ENCODE measurements around the gene SLC38A10.
"Not testable (repeated sequence)": the region's sequence is repeated elsewhere in the genome, so short reads cannot be mapped to it uniquely, and the experiment has no call there.

Gene SLC38A10

DNA sequence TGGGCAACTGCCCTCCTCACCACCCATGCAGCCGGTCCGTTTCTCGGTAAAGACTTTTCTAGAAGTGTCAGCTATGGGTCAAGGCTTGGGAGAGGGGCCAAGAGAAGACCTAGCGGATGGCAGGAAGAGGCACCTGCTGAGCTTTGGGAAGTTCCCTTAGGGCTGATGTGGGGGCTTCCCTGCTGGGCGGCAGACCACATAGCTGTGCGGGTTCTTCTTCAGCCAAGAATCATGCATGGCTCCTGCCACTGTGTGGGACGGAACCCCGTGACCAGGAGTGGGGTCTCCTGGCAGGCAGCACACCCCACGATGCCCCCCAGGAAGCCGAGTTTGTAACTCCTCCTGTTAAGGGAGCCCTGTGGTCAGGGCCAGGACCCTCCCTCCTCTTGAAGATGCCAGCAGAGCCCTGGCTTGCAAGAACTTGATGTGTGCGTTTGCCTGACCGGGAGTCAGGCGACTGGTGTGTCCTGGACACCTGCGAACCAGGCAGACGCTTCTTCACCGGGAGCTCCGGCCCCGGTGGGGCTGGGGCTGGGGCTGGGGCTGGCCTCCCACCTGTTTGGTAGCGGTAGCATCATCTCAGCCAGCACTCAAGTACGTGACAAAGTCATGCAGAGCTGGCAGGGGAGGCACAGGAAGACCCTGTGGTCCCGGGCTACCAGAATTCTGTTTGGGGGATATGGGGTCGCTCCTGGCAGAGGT is 17.7 kb upstream of the SLC38A10 start:
- DNase-seq (ENCODE audit: low read depth in 2 of 3, low spot score in 1 of 3): no peak

DNA sequence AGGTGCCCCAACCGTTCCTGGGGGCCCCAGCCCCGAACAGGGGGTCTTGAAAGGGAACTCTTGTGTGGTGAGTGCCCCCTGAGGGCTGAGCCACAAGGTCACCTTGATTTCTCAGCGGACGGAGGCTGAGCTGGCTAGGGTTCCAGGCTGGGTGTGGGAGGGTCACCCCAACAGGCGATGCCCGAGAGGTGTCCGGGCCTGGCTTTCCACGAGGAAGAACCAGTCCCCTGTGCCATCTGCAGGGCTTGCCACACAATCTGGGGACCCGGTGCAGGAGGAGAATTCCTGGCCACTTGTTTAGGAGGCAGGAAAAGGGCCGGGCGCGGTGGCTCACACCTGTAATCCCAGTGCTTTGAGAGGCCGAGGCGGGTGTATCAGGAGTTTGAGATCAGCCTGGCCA is 16.8 kb upstream of the SLC38A10 start:
- no peak for DNase-seq (ENCODE audit: low read depth in 2 of 3, low spot score in 1 of 3)

DNA sequence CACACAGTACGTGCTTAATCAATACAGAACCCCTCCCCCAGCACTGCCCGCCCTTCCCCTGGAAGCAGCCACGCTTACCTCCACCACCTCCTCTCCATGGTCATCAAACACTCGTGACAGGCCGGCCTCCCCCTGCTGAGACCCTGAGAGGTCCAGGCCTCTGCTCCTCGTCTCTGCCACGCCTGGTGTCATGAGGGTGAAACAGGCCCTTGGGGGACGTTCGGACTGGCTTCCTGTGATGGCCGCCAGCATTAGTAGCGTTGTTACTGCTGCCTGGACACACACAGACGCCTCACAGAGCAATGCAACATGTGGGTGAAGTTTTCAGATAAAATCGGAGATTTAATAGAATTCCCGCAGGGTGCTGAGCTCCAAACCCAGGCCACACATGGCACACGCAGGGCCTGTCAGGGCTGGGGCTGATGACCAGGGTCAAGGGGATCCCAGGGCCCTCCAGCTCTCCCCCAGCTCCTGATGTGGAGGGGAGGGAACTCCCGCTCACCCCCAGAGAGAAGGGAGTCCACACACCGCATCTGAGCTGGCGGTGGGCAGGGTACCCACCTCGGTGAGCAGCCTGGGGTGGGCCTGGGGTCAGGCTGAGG is 15.9 kb upstream of the SLC38A10 start:
- no peak for DNase-seq (ENCODE audit: low read depth in 2 of 3, low spot score in 1 of 3)

DNA sequence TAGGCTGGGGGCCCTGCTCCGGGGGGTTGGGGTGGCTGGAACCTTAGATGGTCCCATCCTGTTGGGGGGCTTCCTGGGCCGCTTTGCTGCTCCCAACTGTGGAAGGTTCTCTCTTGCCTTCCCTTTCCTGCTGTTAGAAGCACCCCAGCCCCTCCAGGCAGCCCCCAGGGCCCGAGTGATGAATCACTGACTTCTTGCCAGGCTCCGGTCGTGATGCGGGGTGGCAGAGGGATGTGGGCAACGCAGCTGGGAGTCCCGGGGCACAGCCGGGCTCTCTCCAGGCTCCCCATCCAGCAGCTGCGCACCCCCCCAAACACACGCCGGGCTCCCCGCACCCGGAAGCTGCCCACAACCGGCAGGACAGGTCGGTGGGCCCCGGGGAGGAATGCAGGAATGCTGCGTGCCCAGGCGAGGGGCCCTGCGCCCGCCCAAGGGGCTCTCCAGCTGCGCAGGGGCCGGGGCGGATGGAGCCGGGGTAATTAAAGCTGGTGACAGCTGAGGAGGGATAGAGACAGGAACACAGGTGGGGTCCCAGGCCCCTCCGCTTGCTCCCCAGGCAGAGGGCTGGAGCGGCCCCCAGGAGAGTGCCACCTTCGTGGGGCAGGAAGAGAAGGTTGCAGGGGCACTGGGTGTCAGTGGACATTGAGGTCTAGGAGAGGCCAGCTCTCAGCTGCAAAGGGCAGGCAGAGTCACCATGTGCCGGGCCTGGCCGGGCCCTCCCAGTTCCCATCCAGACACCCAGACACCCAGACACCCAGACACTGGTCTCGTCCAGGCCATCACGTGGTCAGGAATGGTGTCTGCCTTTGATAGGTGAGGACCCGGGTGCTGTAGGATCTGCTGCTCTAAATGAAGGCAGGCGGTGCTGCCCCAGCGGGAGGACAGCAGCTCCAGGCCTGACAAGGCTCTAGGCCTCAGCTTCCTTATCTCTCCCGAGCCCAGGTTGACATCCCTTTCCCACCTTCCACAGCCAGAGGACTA is 15.0 kb upstream of the SLC38A10 start:
- DNase-seq (ENCODE audit: low read depth in 2 of 3, low spot score in 1 of 3): no peak

DNA sequence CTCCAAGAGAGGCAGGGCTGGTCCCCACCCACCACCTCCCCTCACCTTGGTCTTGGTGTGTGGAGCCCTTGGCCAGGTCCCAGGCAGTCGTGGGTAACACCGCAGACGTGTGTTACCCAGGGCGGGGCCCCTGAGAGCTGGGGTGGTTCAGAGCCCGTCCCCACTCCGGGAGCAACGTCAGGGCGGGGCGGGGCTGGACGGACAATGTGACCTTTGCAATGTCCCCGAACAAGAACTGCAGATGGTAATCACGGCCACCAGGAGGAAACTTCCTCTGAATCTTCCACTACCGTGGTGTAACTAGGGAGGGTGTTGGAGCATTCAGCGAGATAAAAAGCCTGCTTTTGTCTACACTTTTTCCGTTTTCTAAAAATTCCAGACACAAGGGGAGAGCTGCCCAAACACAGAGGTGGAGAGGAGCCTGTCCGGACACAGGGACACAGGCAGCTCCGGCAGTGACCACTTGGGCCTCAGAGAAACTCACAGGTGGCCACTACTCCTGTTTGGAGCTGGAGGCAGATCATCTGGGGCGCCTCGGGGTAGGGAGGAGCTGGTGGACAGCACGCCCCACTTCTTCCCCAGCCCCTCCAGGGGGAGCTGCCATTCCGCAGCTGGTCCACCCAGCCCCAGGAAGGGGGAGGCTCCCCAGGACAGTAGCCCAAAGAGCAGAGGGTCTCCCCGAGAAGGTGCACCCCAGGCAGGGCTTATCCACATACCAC is 14.2 kb upstream of the SLC38A10 start:
- DNase-seq (ENCODE audit: low read depth in 2 of 3, low spot score in 1 of 3): peak in 1 of 3 donors; percentile 42

DNA sequence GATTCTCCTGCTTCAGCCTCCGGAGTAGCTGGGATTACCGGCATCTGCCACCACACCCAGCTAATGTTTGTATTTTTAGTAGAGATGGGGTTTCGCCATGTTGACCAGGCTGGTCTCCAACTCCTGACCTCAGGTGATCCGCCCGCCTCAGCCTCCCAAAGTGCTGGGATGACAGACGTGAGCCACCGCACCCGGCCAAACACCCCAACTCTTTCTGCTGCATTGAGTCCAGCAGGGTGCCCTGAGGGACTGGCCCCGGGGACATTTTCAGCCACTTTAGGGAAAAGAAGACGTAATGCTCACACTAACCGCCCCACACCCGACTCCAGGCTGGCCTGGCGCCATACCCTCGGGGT is 13.7 kb upstream of the SLC38A10 start:
- not testable (repeated sequence) for DNase-seq (ENCODE audit: low read depth in 2 of 3, low spot score in 1 of 3)

DNA sequence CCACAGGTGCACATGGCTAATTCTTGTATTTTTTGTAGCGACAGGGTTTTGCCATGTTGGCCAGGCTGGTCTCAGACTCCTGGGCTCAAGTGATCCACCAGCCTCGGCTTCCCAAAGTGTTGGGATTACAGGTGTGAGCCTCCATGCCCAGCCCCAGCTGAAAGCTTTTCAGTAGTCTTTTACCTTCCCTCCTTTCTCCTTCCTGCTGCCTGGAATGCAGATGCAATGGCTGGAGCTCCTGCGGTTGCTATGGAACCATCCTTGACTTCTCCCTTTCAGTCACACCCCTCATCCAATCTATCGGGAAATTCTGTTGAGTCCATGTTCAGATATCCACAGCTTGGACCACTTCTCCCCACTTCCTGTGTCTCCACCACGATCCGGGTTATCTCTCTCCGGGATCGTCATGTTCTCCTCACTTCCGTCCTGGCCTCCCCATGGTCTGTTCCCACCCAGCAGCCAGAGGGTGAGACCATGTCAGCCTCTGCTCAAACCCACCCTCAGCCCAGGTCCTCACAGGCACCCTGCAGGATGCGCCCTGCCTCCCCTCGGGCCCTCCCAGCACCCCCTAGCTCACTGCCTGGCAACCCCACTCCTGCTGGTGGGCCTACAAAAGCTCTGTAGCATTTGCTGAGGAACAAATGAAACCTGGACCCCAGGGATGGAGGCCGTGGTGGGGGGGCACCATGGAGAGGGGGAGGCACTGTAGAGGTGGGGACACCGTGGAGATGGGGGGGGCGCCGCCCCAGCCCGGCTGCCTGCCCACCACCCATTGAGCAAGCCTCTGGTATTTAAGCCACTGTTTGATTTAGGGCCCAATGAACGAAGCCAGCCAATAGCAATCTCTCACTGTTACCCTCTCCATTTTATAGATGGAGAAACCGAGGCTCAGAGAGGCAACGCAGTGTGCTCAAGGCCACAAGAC is 12.8 kb upstream of the SLC38A10 start:
- no peak for DNase-seq (ENCODE audit: low read depth in 2 of 3, low spot score in 1 of 3)

DNA sequence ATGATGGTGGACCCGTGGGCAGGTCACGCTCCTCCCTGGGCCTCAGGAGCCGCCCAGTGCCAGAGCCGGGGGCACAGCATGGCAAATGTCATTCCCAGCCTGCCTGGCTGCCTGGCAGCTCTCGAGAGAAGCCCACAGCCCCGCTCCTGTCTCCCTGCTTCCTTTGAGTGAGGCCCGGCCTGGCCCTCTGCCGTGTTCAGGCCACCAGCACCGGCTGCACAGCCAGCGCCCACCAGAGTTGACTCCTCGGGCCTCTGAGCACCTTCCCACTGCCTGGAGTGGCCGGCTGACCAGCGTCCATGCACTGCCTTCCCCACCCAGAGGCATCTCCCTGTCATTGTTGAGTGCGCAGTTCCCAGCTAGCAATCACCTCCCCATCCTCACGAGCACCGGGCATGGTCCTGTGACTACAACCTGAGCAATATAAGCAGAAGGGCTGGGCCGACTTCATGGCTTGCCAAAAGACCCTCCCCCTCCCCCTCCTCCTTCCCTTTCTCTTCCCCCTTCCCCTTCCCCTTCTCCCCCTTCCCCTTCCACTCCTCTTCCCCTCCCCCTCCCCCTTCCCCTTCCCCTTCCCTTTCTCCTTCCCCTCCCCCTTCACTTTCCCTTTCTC is 11.9 kb upstream of the SLC38A10 start:
- no peak for DNase-seq (ENCODE audit: low read depth in 2 of 3, low spot score in 1 of 3)

DNA sequence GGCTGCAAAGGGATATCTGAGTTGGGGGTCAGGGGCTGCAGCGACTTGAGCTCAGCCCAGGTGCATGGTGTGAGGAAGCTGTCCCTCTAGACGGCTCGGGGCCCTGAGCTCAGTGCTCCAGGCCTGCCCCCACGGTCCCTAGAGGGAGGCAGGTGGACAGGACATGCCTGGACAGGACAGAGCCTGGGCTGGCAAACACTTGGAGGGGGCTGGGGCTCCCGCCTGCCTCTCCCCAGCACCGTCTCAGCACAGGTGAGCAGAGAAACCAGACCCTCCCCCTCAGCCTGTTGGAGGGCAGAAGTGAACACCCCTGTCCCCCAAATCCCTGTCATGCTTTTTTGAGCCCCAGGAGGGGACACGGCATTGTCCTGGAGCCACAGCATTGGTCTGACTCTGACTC is 11.4 kb upstream of the SLC38A10 start:
- DNase-seq (ENCODE audit: low read depth in 2 of 3, low spot score in 1 of 3): no peak

DNA sequence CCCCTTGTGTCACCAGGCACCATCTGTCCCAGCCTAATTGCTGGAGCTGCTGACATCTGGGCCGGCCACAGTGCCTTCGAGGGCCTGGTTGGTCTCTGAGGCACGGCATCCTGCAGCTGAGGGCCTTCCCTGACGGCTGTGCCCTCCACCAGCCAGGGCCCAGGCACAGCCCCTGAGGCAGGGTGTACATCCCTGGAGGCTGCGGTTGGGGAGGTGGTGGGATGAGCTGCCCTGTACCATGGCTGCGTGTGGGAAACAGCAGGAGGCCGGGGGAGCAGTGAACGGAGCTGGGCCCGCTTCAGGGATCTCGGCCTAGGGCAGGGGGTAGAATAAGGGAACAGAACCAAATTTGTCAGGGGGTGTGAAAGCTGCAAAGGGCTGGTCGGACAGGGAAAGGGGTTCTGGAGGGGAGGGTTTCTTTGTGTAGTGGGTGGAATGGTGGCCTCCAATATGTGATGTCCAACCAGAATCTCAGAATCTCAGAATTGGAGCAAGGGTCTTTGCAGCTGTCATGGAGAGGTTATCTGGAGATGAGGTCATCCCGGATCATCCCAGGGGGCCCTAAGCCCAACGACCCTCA is 10.0 kb upstream of the SLC38A10 start:
- DNase-seq (ENCODE audit: low read depth in 2 of 3, low spot score in 1 of 3): no peak

DNA sequence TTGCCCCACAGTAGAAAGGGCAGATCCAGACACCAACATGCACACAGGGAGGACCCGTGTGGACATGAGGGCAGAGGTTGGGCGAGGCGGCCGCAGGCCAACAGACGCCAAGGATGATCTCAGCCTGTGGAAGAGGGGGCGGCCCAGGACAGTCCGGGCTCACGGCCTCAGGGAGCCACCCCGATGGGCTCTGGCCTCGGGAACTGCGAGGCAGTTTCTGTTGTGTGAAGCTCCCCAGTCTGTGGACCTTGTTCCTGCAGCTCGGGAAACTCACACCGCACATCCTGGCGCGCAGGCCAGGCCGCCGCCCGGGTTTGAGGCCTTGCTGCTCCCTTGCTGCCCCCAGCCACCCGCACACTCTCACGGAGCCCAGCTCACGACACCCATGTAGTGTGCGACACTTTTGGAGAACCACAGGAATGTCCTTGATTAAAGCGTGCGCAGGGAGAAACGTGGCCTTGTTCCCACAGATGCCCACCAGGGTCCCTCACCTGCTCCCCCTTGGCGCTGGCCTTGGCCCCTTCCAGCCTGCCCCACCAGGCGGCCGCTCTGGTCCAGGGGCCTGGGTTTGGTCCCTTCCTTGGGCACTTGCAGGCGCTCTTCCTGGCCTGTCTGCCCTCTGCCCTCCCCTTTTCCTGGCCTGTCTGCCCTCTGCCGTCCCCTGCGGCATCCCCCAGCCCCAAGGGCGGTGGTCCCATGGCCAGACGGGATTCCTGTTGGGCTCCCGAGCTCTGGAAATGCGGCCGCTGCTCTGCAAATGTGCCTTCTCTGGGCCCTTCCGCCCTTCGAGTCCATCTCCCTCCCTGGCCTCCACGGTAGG is 9.3 kb upstream of the SLC38A10 start:
- no peak for DNase-seq (ENCODE audit: low read depth in 2 of 3, low spot score in 1 of 3)

DNA sequence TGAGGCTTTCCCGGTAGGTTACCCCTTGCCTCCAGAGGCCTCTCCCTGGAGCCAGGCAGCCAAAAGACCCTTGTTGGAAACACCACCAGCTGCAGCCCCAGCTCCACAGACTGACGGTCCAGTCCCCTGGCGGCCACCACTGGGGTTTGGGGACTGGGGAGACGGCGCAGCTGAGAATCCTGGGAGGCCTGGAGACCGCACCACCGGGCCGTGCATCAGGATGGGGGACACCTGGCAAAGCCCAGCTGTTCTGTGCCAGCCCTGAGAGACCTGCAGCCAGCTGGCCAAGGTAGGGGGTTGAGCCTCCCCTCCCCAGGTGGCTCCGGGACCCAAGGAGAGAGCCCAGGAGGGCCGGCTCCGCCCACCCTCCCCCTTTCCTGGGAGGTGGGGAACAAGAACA is 8.3 kb upstream of the SLC38A10 start:
- DNase-seq (ENCODE audit: low read depth in 2 of 3, low spot score in 1 of 3): no peak

DNA sequence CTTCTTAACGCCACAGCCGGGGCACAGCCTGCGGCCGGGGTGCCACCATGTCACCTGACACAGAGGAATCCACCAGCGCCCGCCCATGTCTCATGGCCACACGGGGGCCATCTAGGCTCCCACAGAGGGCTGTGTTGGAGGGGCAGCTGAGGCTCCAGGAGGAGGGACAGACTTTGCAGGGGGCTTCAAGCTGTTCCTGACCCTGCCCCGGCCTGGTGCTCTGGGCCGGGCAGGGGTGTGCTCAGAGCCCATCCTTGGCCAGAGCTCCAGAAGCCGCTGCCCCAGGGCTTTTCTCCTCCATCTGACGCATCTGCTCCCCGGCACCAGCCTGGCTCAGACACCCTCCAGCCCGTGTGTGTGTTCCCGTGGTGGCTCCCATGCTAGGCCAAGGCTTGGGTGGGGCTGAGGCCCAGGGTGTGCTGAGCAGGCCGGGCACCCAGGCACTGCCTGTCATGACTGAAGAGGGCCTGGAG is 7.8 kb upstream of the SLC38A10 start:
- no peak for DNase-seq (ENCODE audit: low read depth in 2 of 3, low spot score in 1 of 3)

DNA sequence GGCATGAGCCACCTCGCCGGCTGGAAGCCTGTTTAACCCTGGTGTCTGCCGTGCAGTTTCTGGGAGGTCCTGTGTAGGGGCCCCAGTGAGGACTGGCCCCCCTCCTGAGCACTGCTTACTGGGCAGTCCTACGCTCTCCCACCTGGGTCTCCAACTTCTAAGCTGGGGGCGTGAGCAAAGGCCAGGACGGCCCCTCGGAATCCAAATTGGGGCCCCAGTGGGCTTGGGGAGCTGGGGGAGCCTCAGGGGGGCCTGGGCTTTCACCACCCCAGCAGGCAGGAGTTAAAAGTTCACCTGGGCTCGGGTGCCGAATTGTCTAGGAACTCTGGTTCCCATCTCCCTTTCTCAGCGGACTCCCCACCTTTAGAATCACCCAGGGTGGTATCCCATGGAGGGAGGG is 7.2 kb upstream of the SLC38A10 start:
- DNase-seq (ENCODE audit: low read depth in 2 of 3, low spot score in 1 of 3): no peak

DNA sequence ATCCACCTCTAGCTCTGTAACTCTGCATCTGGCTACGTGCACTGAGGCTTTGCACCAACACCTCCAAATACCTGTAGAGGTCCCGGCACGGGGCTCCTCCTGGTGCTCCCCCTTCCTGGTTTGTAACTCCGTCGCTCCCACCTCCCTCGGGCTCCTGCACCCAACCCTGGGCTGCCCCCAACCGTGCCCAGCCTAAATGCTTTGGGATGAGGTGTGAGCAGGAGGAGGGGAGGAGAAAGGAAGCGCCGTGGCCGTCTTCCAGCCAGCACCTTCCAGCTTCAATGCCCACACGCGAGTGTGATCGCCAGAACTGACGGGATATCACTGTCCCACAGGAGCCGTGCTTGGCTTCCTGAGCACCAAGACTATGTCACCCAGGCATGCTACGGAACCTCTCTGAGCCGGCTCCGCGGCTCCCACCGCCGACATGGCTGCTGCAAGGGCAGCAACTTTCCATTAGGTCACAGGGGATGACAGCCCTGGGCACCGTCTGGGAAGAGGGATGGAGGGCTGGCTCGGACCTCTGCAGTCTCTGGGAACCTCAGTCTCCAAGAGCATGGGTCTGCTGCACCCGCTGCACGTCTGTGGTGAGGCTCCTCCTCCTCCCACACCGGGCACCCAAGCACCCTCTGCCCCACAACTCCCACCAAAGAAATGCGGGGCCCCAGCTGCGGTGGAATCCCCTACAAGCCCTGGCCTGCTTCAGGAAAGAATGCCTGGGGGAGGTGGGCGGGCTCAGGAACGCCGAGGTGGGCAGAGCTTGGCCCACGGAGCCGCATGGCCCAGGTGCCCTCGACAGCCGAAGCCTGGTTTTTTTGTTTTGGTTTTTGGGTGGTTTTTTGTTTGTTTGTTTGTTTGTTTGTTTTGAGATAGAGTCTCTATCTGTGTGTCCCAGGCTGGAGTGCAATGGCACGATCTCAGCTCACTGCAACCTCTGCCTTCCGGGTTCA is 6.4 kb upstream of the SLC38A10 start:
- no peak for DNase-seq (ENCODE audit: low read depth in 2 of 3, low spot score in 1 of 3)

DNA sequence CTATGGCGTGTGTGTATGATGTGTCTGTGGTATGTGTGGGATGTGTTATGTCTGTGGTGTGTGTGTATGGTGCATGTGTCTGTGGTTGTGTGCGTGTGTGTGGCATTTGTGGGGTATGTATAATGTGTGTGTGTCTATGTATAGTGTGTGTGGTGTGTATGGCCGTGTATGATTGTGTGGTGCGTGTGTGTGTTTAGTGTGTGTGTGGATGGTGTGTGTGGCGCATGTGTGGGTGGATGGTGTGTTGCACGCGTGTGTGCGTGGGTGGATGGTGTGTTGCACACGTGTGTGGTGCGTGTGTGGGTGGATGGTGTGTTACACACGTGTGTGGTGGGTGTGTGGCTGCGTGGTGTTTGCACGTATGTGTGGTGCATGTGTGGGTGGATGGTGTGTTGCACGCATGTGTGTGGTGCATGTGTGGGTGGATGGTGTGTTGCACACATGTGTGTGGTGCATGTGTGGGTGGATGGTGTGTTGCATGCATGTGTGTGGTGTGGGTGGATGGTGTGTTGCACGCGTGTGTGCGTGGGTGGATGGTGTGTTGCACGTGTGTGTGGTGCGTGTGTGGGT is 5.6 kb upstream of the SLC38A10 start:
- DNase-seq (ENCODE audit: low read depth in 2 of 3, low spot score in 1 of 3): no peak
